Retinal pigment epithelial cell (primary cell): Measurements from ENCODE around the gene FOXK2.
"Not testable (repeated sequence)": the region's sequence is repeated elsewhere in the genome, so short reads cannot be mapped to it uniquely, and the experiment has no call there.

Experiments
- DNase-seq: peaks from one replicate; pipeline ENCODE4 v3.0.0-alpha.2; 2010; ENCODE audit warnings: low read depth
- H3K4me3 ChIP-seq: 2 replicates; pipeline ENCODE4 v1.5.1; 2011; ENCODE audit warnings: mild to moderate bottlenecking, low read length, control low read depth, moderate library complexity
- TF ChIP-seq, protein P1 (sequence below): conservative IDR thresholded peaks from 2 replicates; pipeline ENCODE4 v1.5.1; 2011; ENCODE audit warnings: low read depth, low read length, control low read depth, inconsistent platforms

The FOXK2 gene

GRCh38 chr17:82561429-82562035 is 42.0 kb downstream of the FOXK2 start:
- TF ChIP-seq, protein P1, sequence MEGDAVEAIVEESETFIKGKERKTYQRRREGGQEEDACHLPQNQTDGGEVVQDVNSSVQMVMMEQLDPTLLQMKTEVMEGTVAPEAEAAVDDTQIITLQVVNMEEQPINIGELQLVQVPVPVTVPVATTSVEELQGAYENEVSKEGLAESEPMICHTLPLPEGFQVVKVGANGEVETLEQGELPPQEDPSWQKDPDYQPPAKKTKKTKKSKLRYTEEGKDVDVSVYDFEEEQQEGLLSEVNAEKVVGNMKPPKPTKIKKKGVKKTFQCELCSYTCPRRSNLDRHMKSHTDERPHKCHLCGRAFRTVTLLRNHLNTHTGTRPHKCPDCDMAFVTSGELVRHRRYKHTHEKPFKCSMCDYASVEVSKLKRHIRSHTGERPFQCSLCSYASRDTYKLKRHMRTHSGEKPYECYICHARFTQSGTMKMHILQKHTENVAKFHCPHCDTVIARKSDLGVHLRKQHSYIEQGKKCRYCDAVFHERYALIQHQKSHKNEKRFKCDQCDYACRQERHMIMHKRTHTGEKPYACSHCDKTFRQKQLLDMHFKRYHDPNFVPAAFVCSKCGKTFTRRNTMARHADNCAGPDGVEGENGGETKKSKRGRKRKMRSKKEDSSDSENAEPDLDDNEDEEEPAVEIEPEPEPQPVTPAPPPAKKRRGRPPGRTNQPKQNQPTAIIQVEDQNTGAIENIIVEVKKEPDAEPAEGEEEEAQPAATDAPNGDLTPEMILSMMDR, result no peak
- no peak for DNase-seq
- no peak overlapping the region for H3K4me3 ChIP-seq

DNA sequence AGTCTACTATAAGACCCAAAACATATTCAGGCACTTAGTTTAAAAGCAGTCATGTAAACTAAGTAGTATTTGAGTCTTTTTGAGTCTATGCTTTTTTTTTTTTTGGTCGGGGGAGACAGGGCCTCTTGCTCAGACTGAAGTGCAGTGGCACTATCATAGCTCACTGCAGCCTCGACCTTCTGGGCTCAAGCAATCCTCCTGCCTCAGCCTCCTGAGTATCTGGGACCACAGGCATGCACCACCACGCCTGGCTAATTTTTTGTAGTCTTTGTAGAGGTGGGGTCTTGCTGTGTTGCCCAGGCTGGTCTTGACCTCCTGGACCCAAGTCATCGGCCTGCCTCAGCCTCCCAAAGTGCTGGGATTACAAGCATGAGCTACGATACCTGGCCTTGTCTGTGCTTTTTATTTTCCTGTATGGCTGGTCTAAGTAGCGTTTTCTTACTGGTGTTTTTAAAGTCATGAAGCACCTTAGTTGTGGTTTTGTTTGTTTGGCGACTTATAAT is 43.2 kb downstream of the FOXK2 start:
- not testable (repeated sequence) for H3K4me3 ChIP-seq

DNA sequence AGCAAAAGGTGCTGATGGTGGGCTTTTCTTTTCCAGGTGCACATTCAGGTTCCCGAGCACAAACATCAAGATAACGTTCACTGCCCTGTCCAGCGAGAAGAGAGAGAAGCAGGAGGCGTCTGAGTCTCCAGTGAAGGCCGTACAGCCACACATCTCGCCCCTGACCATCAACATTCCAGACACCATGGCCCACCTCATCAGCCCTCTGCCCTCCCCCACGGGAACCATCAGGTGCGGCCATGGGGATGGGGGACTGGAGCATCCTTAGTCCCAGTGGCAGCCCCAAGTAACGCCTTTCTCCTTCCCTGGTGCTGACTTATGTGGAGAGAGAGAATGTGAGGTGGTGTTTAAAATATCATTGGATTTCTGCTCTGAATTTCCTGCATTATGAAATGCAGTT is 43.8 kb downstream of the FOXK2 start:
- DNase-seq, result no peak
- TF ChIP-seq, protein P1, result no peak
- H3K4me3 ChIP-seq, result no peak overlapping the region

More for the DNA sequence above, 43.2 kb downstream of the FOXK2 start:
- not testable (repeated sequence) for DNase-seq

- not testable (repeated sequence) for DNase-seq, H3K4me3 ChIP-seq
Measured at GRCh38 chr17:82563745-82564144, 44.2 kb downstream of the FOXK2 start.

DNA sequence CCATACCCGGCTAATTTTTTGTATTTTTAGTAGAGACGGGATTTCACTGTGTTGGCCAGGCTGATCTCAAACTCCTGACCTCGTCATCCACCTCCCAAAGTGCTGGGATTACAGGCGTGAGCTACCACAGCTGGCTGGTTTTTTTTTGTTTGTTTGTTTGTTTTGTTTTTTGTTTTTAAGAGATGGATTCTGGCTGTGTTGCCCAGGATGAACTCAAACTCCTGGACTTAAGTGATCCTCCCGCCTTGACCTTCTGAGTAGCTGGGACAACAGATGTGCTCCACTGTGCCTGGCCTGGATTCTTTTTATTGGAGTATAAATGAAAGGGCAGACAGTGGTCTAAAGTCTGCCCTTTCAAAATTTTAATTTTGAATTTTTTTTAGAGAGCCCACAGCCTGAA is 44.7 kb downstream of the FOXK2 start:
- H3K4me3 ChIP-seq, result no peak overlapping the region
- no peak for DNase-seq
- TF ChIP-seq, protein P1, result no peak

- TF ChIP-seq, protein P1, result no peak
- no peak overlapping the region for H3K4me3 ChIP-seq
- no peak for DNase-seq
Measured at GRCh38 chr17:82565551-82565950, 46.0 kb downstream of the FOXK2 start.

DNA sequence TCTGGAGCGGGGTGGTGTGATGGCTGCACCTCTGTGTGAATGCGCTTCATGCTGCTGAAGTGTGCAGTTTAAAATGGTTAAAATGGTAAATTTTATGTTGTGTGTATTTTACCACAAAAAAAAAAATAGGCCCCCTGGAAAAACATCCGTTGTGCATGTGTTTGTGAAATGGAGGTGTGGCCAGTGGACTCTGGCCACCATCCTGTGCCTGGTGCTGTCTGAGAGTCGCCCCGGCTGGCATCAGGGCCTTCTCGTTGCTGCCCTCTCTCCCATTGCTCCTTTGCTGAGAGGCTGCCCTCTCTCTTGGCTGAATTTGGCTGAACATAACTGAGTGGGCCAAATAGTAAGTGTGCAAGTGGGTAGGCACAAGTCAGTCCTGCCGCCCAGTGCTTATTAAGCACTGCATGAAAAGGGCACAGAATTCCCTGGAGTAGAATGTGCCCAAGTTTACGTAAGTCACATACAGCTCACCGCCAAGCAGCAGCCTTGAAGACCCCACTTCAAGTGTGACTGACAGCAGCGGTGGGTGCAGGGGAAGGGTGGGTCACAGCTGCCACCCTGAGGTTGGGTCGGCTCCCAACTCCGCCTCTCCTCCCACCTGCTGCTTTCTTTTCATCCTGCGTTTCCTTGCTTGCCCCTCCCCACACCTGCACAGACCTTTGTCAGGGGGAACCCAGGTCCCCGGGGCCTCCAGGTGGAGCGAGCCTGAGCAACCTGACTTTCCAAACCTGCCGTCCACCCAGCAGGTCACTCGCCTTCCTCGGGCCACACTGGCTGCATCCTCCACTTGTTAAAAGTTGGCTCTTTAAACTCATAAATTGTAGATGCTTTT is 46.8 kb downstream of the FOXK2 start:
- TF ChIP-seq, protein P1, result no peak
- no peak for DNase-seq
- H3K4me3 ChIP-seq, result no peak overlapping the region

- H3K4me3 ChIP-seq, result no peak overlapping the region
- DNase-seq, result no peak
- TF ChIP-seq, protein P1, result no peak
Measured at GRCh38 chr17:82567286-82567685, 47.8 kb downstream of the FOXK2 start.
